ENCODE results near the gene MORC1.
"Not testable (repeated sequence)": the region's sequence is repeated elsewhere in the genome, so short reads cannot be mapped to it uniquely, and the experiment has no call there.

The MORC1 gene, protein sequence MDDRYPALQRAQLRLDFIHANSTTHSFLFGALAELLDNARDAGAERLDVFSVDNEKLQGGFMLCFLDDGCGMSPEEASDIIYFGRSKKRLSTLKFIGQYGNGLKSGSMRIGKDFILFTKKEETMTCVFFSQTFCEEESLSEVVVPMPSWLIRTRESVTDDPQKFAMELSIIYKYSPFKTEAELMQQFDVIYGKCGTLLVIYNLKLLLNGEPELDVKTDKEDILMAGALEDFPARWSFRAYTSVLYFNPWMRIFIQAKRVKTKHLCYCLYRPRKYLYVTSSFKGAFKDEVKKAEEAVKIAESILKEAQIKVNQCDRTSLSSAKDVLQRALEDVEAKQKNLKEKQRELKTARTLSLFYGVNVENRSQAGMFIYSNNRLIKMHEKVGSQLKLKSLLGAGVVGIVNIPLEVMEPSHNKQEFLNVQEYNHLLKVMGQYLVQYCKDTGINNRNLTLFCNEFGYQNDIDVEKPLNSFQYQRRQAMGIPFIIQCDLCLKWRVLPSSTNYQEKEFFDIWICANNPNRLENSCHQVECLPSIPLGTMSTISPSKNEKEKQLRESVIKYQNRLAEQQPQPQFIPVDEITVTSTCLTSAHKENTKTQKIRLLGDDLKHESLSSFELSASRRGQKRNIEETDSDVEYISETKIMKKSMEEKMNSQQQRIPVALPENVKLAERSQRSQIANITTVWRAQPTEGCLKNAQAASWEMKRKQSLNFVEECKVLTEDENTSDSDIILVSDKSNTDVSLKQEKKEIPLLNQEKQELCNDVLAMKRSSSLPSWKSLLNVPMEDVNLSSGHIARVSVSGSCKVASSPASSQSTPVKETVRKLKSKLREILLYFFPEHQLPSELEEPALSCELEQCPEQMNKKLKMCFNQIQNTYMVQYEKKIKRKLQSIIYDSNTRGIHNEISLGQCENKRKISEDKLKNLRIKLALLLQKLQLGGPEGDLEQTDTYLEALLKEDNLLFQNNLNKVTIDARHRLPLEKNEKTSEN

GRCh38 chr3:109117939-109118338 is at the start of gene MORC1:
Gene MORC1, minus strand, starts transcription at chr3:109118134. Its CDS starts 75 bp downstream, at chr3:109118059.
- DNase-seq (ENCODE audit: low read depth, low spot score) = no peak

- no peak for DNase-seq (ENCODE audit: low read depth, low spot score)
These were observed 48.0 kb upstream of the MORC1 start for GRCh38 chr3:109165905-109166304.

GRCh38 chr3:109161487-109162123 is 43.7 kb upstream of the MORC1 start:
- no peak for DNase-seq (ENCODE audit: low read depth, low spot score)

GRCh38 chr3:109155828-109156227 is 37.9 kb upstream of the MORC1 start:
- DNase-seq (ENCODE audit: low read depth, low spot score) = no peak

DNA sequence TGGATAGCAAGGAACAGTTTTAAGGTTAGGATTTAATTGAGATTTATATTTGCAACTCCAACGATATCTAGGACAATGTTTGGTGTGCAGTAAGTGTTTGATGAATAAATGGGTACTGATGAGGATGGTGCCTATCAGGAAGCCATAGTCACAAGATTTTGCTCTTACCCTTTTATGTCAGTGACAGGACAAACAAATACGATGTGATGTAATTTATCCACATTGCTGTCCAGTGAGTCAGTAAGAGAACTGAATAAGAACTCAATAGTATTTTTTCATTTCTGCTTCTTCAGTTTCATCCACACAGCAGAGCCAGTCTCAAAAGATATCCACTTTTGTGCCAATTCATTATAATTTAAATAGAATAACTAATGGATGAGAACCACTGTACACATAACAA is 37.0 kb upstream of the MORC1 start:
- no peak for DNase-seq (ENCODE audit: low read depth, low spot score)

- no peak for DNase-seq (ENCODE audit: low read depth, low spot score)
These were observed 34.4 kb upstream of the MORC1 start for GRCh38 chr3:109152320-109152719.

DNA sequence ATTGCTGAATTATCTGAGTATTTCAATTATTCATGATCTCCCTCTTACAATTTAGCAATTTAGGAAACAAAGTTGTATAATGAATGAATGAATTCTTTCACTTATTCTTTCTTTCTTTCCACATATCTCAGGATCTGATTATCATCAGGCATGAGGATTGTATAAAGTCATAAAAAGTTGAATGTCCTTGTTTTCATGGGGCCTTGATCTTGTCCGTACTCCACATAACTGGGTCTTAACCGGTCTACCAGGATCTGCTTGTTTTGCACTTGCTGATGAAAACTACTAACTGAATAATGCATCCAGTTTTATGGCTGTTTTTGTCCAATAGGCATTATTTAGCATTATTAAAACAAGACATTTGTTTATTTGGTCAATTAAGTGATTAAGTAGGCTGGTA is 31.1 kb upstream of the MORC1 start:
- no peak for DNase-seq (ENCODE audit: low read depth, low spot score)

DNA sequence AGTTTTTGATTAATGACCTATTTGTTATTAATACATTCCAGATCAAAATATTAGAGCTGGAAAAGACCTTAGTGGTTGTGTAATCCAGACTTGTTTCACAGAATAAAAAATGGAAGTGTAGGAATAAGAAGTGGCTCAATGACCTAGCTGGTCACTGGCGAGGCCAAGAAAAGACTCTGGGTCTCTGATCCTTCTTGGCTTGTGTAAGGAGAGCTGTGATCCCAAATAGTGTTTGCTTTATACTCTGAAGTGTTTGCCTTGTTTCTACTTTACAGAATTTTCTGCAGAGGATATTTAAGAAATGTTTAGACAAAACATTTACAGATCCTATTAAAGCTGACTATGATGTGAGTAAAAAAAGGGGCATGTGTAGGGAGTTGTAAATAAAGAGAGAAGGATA is 25.7 kb upstream of the MORC1 start:
- no peak for DNase-seq (ENCODE audit: low read depth, low spot score)

GRCh38 chr3:109140318-109140717 is 22.4 kb upstream of the MORC1 start:
- DNase-seq (ENCODE audit: low read depth, low spot score) = no peak

DNA sequence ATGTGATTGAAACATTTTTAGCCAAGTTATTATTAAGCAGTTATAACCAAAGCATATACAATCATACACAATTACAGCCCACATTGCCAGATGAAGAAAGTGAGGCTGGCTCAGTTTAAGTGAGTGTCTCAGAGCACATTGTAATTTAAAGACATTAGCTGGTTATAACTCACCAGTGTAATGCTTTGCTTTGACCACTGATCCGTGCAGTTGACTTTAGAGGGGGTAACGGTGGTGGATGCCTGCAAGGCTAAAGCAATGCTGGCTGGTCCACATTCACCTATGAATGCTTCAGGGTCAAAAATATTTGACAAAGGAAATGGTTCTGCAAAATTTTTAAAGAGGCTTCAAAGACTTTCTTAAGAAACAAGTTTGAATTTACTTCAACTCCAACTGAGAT is 19.8 kb upstream of the MORC1 start:
- DNase-seq (ENCODE audit: low read depth, low spot score) = no peak

DNA sequence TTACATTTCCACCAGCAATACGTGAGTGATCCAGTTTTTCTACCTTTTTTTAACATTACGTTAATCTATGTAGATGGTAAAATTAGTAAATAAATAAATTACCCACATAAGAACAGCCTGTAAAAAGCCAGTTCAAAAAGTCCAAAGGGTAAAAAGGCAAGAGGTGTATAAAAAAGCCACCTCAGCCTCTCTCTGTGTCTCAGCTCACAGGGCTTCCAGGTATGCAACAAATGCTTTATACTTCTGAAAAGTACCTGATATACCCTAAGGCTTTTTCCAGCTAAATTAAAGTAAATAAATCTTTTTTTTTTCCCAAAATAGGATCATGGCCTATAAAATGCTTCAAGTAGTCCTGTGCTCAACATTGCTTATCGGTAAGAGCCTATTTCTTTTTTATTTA is 18.6 kb upstream of the MORC1 start, which contains the start of gene C3orf85:
C3orf85 (plus strand) TSS at position 197 of the 400 bp plus-strand sequence; CDS start at position 326, 129 bp downstream.
- no peak for DNase-seq (ENCODE audit: low read depth, low spot score)

- DNase-seq (ENCODE audit: low read depth, low spot score) = not testable (repeated sequence)
These were observed 15.5 kb upstream of the MORC1 start for GRCh38 chr3:109133474-109133816.

- no peak for DNase-seq (ENCODE audit: low read depth, low spot score)
These were observed 15.0 kb upstream of the MORC1 start for GRCh38 chr3:109132801-109133473.

GRCh38 chr3:109131276-109131675 is 13.3 kb upstream of the MORC1 start:
- DNase-seq (ENCODE audit: low read depth, low spot score) = no peak

GRCh38 chr3:109127553-109127952 is 9.6 kb upstream of the MORC1 start:
- no peak for DNase-seq (ENCODE audit: low read depth, low spot score)

DNA sequence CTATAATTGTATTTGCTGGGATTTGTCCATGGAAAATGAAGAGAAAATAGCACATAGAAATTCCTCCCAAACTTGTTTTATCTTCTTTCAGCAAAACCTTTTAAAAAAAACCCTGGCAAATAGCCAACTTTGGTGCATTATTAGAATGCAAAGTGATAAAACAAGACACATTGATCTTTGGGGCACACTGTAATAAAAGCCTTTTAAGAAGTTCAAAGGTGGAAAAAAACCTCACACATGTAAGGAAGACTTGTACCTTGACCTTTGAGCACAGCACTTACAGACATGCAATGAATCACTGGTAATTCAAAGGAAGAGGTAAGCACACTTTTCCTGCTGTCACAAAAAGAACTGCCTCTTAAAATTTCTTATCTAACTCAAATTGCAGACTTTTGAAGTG is 8.0 kb upstream of the MORC1 start:
- no peak for DNase-seq (ENCODE audit: low read depth, low spot score)

DNA sequence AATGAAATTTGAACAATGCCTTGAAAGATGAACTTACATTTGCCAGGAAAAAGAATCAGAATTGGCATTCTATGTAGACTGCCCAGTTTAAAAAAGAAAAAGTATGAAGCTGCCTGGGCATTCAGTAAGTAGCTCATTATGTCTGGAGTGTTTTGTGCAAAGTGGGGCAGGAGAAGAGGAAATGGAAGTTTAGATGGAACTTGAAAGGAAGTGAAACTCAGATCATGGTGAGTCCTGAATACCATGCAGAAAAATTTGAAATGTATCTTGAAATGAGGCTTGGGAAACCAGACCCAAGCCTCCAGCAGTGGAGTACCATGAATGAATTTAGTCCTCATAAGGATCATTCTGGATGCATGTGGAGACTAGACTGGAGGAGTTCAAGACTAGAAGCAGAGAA is 4.8 kb upstream of the MORC1 start:
- DNase-seq (ENCODE audit: low read depth, low spot score) = no peak

DNA sequence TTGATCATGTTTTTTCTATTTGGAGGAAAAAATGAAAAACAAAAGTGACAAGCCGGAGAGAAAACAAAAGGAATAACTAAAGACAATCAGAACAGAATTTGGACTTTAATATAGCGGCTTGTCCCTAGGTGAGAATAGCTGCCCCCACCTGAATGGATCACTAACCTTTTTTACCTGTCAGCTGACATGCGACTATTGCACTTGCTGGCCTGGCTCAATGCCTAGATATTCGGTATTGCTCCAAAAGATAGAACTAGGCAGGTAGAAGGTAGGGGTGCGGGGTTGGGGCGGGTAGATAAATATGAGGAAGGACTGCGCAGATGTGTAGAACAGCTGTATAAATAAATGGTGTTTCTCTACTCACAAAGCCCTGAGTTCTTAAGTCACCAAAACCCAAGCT is 650 bp upstream of the MORC1 start:
- no peak for DNase-seq (ENCODE audit: low read depth, low spot score)

DNA sequence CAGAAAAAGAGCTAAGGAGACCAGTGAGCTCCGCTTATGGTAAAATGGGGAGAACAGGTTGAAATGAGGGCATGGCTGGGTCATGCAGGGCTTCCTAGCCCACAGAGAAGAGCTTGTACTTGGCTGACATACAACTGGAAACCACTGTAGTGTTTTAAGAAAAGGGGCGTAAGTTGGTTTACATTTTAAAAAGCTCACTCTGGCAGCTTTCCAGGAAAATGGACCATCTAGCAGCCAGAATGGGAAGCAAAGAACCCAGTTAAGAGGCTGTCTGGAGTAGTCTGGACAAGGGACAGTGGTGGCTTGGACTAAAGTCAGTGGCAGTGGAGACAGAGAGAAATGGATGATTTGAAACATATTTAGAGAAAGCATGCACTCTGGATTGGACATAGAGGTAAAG is 1.9 kb downstream of the MORC1 start:
- no peak for DNase-seq (ENCODE audit: low read depth, low spot score)

DNA sequence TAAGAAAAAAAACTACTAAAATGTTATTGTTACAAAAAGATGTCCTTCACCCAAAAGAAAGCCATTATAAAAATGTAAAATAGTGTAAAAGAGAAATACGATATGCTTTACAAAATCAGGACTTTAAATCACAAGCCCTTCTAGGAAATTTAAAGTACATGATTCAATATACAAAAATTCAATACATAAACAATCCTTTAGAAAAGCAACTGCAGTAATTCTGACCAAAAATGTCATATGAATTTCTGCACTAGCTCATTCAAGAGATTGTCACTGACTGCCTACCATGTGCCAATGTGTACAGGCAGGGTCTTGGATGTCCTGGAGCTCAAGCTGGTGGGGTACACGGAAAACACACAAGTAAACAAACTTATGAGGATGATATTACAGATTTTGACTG is 2.5 kb downstream of the MORC1 start:
- no peak for DNase-seq (ENCODE audit: low read depth, low spot score)

GRCh38 chr3:109114746-109115145 is 3.2 kb downstream of the MORC1 start:
- no peak for DNase-seq (ENCODE audit: low read depth, low spot score)

All from activated naive CD8-positive, alpha-beta T cell treated with anti-CD3 and anti-CD28 coated beads, Interleukin-2, amount 50 U/mL, for 16 hours (primary cell).